ENCODE results near the gene DNALI1. TPM values are rescaled to one million over a fixed set of nuclear protein-coding genes. Genes with fewer than 3 reads are reported as not detected.

DNALI1 gene
- total and polyA plus RNA-seq, 4 donors = 17.8 to 48.5 (median 26.0) TPM

DNA sequence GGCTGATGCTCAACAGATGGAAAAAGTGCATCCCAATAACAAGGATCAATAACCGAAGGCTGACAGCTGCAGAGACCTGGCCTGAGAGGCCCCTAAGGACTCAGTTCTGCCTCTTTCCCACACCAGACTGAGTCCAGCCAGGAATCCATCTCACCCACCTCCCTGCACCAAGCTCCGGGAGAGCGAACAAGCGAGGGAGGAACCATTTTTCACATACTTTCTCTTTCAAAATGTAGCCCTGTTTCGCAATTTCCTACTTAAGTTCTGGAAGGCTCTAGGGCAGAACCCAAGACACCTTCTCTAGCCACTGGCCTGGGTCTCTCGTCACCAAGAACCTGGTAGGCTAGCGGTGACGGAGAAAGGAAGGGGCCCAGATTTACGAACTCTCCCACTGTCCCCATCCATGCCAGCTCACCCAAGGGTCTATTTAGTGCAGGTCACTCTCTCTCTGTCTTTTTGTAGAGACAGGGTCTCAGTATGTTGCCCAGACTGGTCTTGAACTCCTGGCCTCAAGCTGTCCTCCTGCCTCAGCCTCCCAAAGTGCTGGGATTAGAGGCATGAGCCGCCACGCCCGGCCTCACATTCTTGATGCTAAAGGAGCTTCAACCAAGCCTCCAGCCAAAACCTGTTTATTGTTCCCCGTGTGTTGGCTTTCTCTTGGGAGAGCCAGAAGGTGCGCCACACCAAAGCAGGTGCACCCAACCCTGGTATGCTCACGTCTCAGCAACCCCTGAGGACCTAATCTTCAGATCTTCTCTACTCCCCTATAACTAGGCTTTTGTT, 49.9 kb downstream of the DNALI1 start:
- Histone ChIP-seq H3K36me3 (ENCODE audit: control insufficient read depth in 4 of 4, insufficient read depth in 4 of 4, low read length in 4 of 4) (no peaks in the 10 kb centered on the region), H3K27me3 (ENCODE audit: control insufficient read depth in 3 of 3, insufficient read depth in 3 of 3, low read length in 2 of 3) (peaks cover 0 to 18% (median 0%) of the 10 kb centered on the region in 3 donors), H3K9ac (ENCODE audit: insufficient read depth in 1 of 2, low read length in 2 of 2) (no peak overlapping the region), H3K4me1 (ENCODE audit: control insufficient read depth in 5 of 5, insufficient read depth in 5 of 5, low read length in 5 of 5) (no peaks in the 10 kb centered on the region), H3K27ac (ENCODE audit: low read depth in 1 of 2, low read length in 1 of 2) (peak overlapping the region in 1 of 2 donors; percentile 32), H3K4me3 (no peak overlapping the region), H3K9me3 (ENCODE audit: control insufficient read depth in 4 of 4, insufficient read depth in 3 of 4, low read length in 3 of 4) (no peaks in the 10 kb centered on the region)
- ATAC-seq (ENCODE audit: insufficient read depth, low FRiP score) = peak; percentile 39
- TF ChIP-seq CTCF (IDR thresholded peaks at IDR 0.05; ENCODE audit: control extremely low read depth, extremely low read depth) = no peak
- peak in 2 of 3 donors; percentile 35 to 53 for DNase-seq
- WGBS, 2 donors = 65 to 69% methylated on average over 15 of the region's 15 CpGs

GRCh38 chr1:37609002-37609401, 52.3 kb downstream of the DNALI1 start:
- H3K36me3 ChIP-seq (ENCODE audit: control insufficient read depth in 4 of 4, insufficient read depth in 4 of 4, low read length in 4 of 4) = no peaks in the 10 kb centered on the region
- ATAC-seq (ENCODE audit: insufficient read depth, low FRiP score) (no peak), DNase-seq (no peak)
- H3K9ac ChIP-seq (ENCODE audit: insufficient read depth in 1 of 2, low read length in 2 of 2) = no peak overlapping the region
- no peak overlapping the region for H3K4me3 ChIP-seq
- no peaks in the 10 kb centered on the region for H3K4me1 ChIP-seq (ENCODE audit: control insufficient read depth in 5 of 5, insufficient read depth in 5 of 5, low read length in 5 of 5)
- no peak overlapping the region for H3K27ac ChIP-seq (ENCODE audit: low read depth in 1 of 2, low read length in 1 of 2)
- H3K9me3 ChIP-seq (ENCODE audit: control insufficient read depth in 4 of 4, insufficient read depth in 3 of 4, low read length in 3 of 4) = peaks cover 0 to 3% (median 0%) of the 10 kb centered on the region in 4 donors
- peaks cover 0 to 22% (median 0%) of the 10 kb centered on the region in 3 donors for H3K27me3 ChIP-seq (ENCODE audit: control insufficient read depth in 3 of 3, insufficient read depth in 3 of 3, low read length in 2 of 3)
- no peak for TF ChIP-seq CTCF (IDR thresholded peaks at IDR 0.05; ENCODE audit: control extremely low read depth, extremely low read depth)
- WGBS, 2 donors = 34 to 44% methylated on average over 2 of the region's 2 CpGs

- H3K9me3 ChIP-seq (ENCODE audit: control insufficient read depth in 4 of 4, insufficient read depth in 3 of 4, low read length in 3 of 4) = peaks cover 0 to 4% (median 0%) of the 10 kb centered on the region in 4 donors
- no peak overlapping the region for H3K4me3 ChIP-seq
- peaks cover 0 to 23% (median 0%) of the 10 kb centered on the region in 3 donors for H3K27me3 ChIP-seq (ENCODE audit: control insufficient read depth in 3 of 3, insufficient read depth in 3 of 3, low read length in 2 of 3)
- H3K9ac ChIP-seq (ENCODE audit: insufficient read depth in 1 of 2, low read length in 2 of 2) = no peak overlapping the region
- H3K36me3 ChIP-seq (ENCODE audit: control insufficient read depth in 4 of 4, insufficient read depth in 4 of 4, low read length in 4 of 4) = no peaks in the 10 kb centered on the region
- no peak for TF ChIP-seq CTCF (IDR thresholded peaks at IDR 0.05; ENCODE audit: control extremely low read depth, extremely low read depth)
- H3K4me1 ChIP-seq (ENCODE audit: control insufficient read depth in 5 of 5, insufficient read depth in 5 of 5, low read length in 5 of 5) = no peaks in the 10 kb centered on the region
- no peak overlapping the region for H3K27ac ChIP-seq (ENCODE audit: low read depth in 1 of 2, low read length in 1 of 2)
- ATAC-seq (ENCODE audit: insufficient read depth, low FRiP score) (no peak), DNase-seq (no peak)
- 77 to 78% methylated on average over 2 of the region's 2 CpGs for WGBS, 2 donors
Observed at GRCh38 chr1:37609994-37610393, 53.3 kb downstream of the DNALI1 start.

Data from lung (tissue), 12 donors.